NCI-H1694 (cell line): ENCODE measurements around the gene ZNF316.

Experiments
- DNase-seq: peaks from one replicate; lab custom pipeline; 2025; lab: John Stamatoyannopoulos, UW

Gene ZNF316

GRCh38 chr7:6636741-6637543 lies at the start of gene ZNF316:
ZNF316 (plus strand) TSS chr7:6637318; CDS start chr7:6642410, 5,092 bp downstream.
- DNase-seq = no peak

- DNase-seq = no peak
Measured at GRCh38 chr7:6588566-6588965, 48.6 kb upstream of the ZNF316 start.

- DNase-seq = no peak
Measured at GRCh38 chr7:6589151-6589828, 47.8 kb upstream of the ZNF316 start.

GRCh38 chr7:6589829-6590644 lies 47.1 kb upstream of the ZNF316 start, which contains the start of gene INTS15:
INTS15 (plus strand) TSS chr7:6590021; CDS start chr7:6590284, 263 bp downstream.
- DNase-seq = peak; percentile 37

- DNase-seq = no peak
Measured at GRCh38 chr7:6590645-6591110, 46.4 kb upstream of the ZNF316 start.

GRCh38 chr7:6600093-6600492 lies 37.0 kb upstream of the ZNF316 start:
- DNase-seq = no peak

GRCh38 chr7:6604458-6604857 lies 32.7 kb upstream of the ZNF316 start:
- no peak for DNase-seq

- DNase-seq = no peak
Measured at GRCh38 chr7:6606866-6607583, 30.1 kb upstream of the ZNF316 start.

GRCh38 chr7:6607651-6608051 lies 29.5 kb upstream of the ZNF316 start:
- DNase-seq = no peak

- DNase-seq = no peak
Measured at GRCh38 chr7:6608081-6608480, 29.0 kb upstream of the ZNF316 start.

- no peak for DNase-seq
Measured at GRCh38 chr7:6608794-6609193, 28.3 kb upstream of the ZNF316 start.

- no peak for DNase-seq
Measured at GRCh38 chr7:6612819-6613218, 24.3 kb upstream of the ZNF316 start.

GRCh38 chr7:6613706-6614105 lies 23.4 kb upstream of the ZNF316 start:
- no peak for DNase-seq

- DNase-seq = no peak
Measured at GRCh38 chr7:6614953-6615722, 22.0 kb upstream of the ZNF316 start, which contains the start of gene ZNF853. ZNF853 (plus strand) TSS chr7:6615610; CDS start chr7:6616175, 565 bp downstream.

GRCh38 chr7:6615723-6616555 lies 21.2 kb upstream of the ZNF316 start:
- no peak for DNase-seq

- no peak for DNase-seq
Measured at GRCh38 chr7:6616854-6617643, 20.1 kb upstream of the ZNF316 start.

GRCh38 chr7:6618621-6619020 lies 18.5 kb upstream of the ZNF316 start:
- DNase-seq = no peak

GRCh38 chr7:6619961-6620360 lies 17.2 kb upstream of the ZNF316 start:
- DNase-seq = no peak
